GM18873 (cell line): ENCODE data around the gene RNASE3.
"Not testable (repeated sequence)": the region's sequence is repeated elsewhere in the genome, so short reads cannot be mapped to it uniquely, and the experiment has no call there.

Experiments used
- ATAC-seq: cut with Tn5 transposase; IDR thresholded peaks from one replicate; pipeline ENCODE4 v1.9.1; 2021; ENCODE audit warnings: mild to moderate bottlenecking, moderate library complexity, moderate number of reproducible peaks; ENCODE audit not compliant: unreplicated experiment, low FRiP score

RNASE3 gene

DNA sequence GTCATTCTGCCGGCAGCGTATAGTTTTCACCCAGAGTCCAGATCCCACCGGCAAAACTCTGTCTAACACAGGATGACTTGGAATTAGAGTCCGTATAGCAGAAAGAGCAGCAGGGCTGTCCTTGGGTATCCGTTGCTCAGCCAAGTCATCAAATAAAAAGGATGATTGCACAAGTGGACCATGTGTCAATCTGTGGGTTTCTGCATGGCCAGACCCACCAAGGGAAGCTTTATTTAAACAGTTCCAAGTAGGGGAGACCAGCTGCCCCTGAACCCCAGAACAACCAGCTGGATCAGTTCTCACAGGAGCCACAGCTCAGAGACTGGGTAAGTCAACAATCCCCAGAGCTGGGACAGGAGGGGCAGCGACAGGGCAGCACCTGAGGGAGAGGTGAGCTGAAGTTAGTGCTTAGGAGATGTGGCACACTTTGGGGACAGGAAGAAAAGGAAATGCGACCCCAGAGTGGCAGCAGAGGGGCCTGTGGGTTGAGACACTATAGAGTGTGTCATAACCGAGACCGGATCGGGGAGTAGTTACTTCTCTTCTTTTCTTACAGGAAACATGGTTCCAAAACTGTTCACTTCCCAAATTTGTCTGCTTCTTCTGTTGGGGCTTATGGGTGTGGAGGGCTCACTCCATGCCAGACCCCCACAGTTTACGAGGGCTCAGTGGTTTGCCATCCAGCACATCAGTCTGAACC, at the start of gene RNASE3:
Gene RNASE3 (plus strand): TSS at position 260 of the 700 bp plus-strand sequence. CDS start 302 bp downstream, at position 562.
- ATAC-seq = not testable (repeated sequence)

DNA sequence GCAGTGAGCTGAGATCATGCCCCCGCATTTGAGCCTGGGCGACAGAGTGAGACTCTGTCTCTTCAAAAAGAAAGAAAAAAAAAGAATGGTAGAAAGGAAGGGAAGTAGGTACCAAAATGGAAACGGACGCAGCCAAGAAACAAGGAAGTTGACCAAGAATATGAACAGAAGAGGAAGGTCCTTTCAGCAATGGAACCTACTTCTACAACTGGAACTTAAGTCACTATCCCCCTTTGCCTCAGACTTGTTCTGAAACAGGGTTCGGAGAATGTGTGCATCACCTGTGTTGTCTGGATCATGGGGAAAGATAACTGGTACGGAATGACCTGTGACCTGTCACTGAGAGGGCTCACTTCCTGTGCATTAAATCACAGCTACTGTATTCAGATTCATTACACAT, 44.6 kb upstream of the RNASE3 start:
- no peak for ATAC-seq

DNA sequence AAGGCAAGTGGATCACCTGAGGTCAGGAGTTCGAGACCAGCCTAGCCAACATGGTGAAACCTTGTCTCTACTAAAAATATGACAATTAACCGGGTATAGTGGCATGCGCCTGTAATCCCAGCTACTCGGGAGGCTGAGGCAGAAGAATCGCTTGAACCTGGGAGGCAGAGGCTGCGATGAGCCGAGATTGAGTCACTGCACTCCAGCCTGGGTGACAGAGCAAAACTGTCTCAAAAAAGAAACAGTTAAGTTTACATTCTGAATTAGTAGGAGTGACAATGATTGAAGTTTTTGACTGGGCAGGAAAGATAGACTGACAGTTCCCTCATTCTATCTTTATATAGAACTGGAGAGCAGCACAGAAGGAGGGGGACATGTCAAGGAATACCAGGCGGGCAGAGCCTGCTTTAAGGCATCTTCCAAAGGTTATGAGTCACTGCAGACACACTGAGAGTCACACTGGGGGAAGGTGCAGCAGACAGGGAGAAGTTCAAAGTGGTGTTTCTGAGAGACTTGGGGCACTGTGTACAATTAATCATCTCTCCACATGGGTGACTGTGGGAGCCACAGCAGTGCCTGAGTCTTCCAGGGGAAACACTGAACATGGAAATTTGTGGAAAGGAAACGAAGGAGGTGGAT, 42.8 kb upstream of the RNASE3 start:
- ATAC-seq = no peak

DNA sequence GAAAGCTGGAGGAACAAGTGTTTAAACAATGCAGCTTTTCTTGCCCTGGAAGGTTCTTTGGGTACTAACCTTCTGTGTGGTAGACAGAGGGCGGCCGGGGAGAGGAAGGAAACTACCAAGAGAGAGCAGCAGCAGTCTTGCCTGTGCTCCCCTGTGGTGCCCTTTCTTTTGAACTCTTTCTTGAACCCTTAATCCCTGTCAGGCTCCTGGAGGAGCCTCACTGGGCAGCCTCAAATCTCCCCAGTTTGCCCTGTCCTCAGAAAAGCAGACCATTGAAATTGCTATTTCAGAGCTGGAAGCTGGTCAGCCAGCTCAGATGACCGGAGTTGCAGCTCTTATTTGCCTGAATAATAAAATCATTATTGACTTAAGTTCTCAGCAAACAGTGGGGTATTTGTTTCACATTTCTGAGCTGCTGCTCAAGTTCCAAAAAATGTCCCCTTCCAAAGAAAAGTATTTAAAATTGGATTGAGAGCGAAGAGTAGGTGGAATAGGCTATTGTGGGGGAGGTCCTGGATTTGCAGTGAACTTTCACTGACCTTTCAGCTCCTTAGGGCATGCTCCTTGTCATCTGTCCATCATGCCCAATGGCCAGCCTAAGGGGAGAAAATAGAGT, 42.1 kb upstream of the RNASE3 start:
- ATAC-seq = no peak

DNA sequence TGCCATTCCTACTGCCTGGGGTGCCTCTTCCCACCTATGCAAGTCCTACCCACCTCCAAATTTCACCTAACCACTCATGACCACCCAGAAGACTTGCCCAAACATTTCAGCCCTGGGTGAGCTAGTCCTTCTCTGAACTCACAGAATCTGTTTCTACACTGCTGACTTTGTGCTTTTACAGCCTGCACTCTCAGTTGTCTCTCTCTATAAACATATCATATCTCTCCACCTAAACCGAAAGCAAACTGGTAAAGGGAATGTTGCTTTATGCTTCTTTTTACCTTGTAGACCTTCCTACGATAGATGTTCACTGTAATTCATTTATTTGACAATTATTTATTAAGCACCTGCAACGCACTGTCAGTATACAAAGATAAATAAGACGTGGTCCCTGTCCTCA, 38.1 kb upstream of the RNASE3 start:
- ATAC-seq = no peak

DNA sequence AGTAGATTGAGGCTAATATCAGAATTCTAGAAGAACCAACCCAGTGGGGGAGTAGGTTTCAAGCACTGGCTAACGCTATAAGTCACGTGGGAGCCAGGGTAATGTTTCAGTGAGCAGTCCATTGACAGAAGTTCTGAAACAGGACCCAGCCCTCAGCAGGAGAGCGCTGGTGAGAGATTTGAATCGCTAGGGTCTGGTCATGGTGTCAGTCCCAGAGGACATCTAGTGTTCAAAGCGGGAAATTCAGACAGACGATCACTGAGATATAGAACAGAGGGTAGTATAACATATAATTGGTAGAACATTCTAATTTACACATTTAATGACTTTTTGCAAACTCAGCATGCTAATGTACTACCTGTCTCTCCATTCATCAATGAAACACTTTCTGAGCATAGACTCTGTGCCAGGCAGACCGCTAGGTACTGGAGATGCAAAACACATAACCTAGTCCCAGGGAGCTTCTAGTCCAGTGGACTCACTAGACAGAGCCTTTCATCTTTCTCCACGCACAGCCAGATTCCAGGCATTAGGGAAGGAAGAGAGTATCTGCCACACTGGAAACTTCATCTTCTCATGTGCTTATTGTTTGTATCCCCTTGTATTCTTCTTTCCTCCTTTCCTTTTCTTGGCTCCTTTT, 35.4 kb upstream of the RNASE3 start:
- ATAC-seq = peak; percentile 65

DNA sequence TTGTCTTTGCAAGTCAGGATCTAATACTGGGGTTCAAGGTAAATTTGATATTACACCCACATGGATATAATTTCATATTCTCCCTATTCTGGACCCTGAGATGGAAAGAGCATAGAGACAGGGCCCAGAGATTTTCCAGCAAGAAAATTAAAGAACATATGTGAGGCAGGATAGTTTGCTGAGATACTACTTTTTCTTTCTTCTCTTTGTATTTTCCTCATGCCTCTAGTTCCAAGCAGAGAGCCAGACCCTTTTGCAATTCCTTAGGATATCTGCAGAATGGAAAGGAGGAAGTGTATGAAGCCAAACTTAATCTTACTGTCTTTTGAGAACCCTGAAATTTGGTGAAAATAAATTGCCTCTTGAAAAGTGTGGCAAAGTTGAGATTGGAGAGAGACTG, 34.0 kb upstream of the RNASE3 start:
- no peak for ATAC-seq

DNA sequence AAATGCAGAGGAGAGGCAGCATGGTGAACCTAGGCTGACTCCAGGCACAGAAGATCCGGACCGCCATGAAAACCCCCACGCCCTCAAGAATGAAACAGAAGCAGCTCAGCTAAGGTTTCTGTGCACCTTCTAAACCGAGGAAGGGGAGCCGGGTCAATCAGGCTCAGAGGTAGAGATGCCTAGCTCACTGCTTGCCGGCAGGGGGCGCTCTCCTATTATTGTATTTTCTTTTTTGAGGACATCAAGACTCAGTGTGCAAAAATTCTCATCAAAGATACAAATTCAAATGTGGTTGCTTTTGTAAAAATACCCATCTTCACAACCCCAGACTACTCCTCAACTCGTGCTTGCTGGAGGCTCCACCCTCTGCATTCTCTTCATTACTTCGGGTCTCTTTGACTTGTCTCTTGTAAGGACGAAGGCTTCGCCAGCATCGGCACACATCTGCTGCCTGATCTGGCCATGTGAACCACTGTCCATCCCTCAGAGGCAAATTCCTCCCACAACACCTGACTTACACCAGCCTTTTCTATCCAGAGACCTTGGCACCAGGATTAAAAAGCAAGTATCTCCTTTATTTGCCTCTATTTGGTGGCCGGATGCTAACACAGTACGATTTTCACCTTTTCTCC, 33.4 kb upstream of the RNASE3 start:
- ATAC-seq = no peak

DNA sequence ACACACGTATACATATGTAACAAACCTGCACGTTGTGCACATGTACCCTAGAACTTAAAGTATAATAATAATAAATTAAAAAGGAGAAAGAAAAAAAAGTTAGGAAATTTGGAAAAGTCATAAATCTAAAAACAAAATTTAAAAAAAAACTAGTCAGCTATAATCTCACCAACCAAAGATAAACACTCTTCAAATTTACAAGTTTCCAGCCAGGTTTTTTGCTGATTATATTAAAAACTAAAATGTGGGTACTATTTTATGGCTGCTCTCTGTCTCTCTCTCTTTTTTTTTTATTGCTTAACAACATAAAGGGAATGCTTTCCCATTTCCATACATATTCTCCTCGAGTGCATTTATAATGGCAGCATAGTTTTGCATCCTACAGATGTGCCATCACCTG, 25.0 kb upstream of the RNASE3 start:
- no peak for ATAC-seq

GRCh38 chr14:20866963-20867362, 24.2 kb upstream of the RNASE3 start:
- no peak for ATAC-seq

DNA sequence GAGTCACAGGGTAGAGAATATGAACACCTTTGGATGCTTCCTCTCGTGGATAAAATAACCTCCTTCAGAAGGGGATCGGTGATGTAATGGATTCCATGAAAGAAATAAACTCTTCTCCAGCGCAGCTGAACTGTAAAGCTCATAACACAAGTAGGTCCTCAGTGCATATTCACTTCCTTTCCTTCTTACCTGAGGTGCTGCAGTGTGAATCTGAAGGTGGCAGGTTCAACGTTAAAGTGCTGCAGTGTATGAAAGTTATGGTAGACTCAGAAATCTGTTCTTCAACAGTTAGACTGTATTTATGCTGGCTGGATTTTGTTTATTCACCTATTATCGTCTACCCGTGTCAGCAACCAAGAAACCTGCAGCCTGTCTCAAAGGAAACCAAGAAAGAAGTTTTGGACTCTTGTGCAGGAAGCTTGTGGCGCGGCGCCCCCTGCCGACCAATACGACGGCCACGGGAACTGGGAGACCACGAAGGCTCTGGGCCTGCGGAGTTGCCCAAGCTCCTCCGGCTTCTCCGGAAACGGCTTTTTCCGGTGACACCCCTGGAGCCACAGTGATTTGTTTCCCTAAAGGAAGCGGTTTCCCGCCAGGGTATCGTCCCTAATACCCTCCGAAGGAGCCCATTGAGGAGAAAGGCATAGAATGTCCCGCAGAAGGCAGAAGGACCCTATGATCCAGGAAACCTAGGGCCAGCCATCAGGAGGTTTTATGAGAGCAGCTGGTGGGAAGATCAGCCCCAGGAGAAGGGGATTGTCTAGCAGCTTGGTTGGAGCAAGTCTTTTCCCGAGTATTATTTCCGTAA, 17.6 kb upstream of the RNASE3 start:
- no peak for ATAC-seq

GRCh38 chr14:20877016-20877415, 14.2 kb upstream of the RNASE3 start:
- no peak for ATAC-seq

GRCh38 chr14:20878695-20879094, 12.5 kb upstream of the RNASE3 start:
- no peak for ATAC-seq

DNA sequence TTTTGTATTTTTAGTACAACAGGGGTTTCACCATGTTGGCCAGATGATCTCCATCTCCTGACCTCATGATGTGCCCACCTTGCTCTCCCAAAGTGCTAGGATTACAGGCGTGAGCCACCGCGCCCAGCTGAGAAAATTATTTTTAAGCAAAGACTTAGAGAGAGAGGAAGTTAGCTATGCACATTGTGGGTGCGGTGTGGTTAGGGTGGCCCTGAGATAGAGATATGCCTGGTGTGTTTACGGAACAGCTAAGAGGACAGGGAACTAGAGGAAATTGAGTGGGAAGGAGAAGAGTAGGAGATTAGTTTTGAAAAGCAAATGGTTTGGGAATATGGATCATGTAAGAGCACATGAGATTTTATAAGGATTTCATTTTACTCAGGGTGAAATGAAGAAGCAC, 10.0 kb upstream of the RNASE3 start:
- not testable (repeated sequence) for ATAC-seq

GRCh38 chr14:20882787-20883186, 8.4 kb upstream of the RNASE3 start:
- not testable (repeated sequence) for ATAC-seq

GRCh38 chr14:20888411-20888810, 2.8 kb upstream of the RNASE3 start:
- not testable (repeated sequence) for ATAC-seq

DNA sequence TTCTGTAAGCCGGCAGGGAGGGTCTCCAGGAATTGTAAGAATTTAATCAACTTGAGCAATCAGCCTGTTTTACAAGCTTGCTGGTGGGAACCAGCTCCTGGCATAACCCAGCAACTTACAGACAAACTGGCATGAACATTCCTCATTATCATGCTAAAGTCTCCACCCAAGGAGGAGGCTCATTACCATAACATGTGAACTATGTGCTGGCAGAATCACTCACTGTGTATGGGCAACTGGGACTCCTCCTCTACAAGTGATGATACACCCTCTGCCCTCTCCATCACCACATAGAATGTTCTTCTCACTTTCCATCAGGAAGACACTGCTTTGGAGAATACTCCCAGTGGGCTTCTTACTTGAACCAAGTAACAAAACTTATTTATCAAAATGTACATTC, 4.1 kb downstream of the RNASE3 start:
- not testable (repeated sequence) for ATAC-seq

- no peak for ATAC-seq
Measured at GRCh38 chr14:20904393-20905029, 13.3 kb downstream of the RNASE3 start.

DNA sequence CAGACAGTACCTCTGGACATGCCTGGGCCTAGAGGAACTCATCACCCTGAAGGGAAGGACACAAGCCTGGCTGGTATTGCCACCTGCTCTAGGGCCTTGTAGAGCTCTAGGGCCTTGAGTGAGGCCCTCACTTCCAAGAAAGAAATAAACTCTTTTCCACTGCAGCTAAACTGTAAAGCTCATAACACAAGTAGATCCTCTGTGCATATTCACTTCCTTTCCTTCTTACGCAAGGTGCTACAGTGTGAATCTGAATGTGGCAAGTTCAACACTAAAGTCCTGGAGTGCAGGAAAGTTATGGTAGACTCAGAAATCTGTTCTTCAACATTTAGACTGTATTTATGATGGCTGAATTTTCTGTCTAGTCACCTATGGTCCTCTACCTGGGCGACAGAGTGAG, 14.5 kb downstream of the RNASE3 start:
- ATAC-seq = no peak

DNA sequence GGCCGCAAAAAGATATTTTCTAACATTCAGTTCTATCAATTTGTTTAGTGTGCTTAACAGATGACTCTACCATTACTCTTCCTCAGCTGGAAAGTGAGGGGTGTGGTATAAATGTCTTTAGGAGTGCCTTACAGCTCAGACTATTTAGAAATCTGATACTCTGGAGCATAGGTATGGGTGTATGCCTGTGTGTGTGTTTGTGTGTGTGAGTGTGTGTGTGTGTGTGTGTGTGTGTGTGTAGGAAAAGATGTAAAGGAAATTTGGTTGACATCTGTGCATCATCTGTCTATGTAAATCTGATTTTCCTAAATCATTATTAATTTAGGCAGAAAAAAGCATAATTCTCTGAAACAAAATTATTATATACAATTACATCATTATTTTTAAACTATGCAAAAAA, 16.0 kb downstream of the RNASE3 start:
- no peak for ATAC-seq
